GM19035 (cell line): ENCODE results near the gene ST14.
"Not testable (repeated sequence)": the region's sequence is repeated elsewhere in the genome, so short reads cannot be mapped to it uniquely, and the experiment has no call there.

Experiments
- ATAC-seq: cut with Tn5 transposase; IDR thresholded peaks from one replicate; pipeline ENCODE4 v1.9.1; 2021; ENCODE audit not compliant: unreplicated experiment

ST14 gene

GRCh38 chr11:130220311-130221035 is 60.9 kb downstream of the ST14 start:
- no peak for ATAC-seq

- no peak for ATAC-seq
Observed at GRCh38 chr11:130223291-130223971, 63.8 kb downstream of the ST14 start.

- no peak for ATAC-seq
Observed at GRCh38 chr11:130227373-130227772, 67.8 kb downstream of the ST14 start.

- not testable (repeated sequence) for ATAC-seq
Observed at GRCh38 chr11:130233486-130233885, 73.9 kb downstream of the ST14 start.

- not testable (repeated sequence) for ATAC-seq
Observed at GRCh38 chr11:130233888-130234287, 74.3 kb downstream of the ST14 start.

- no peak for ATAC-seq
Observed at GRCh38 chr11:130234315-130234714, 74.7 kb downstream of the ST14 start.

- no peak for ATAC-seq
Observed at GRCh38 chr11:130237282-130238006, 77.9 kb downstream of the ST14 start.

GRCh38 chr11:130241713-130242112 is 82.1 kb downstream of the ST14 start:
- ATAC-seq, result no peak

GRCh38 chr11:130243816-130244215 is 84.2 kb downstream of the ST14 start:
- ATAC-seq, result no peak

- ATAC-seq, result no peak
Observed at GRCh38 chr11:130244848-130245247, 85.3 kb downstream of the ST14 start.

- not testable (repeated sequence) for ATAC-seq
Observed at GRCh38 chr11:130245375-130245774, 85.8 kb downstream of the ST14 start.

- ATAC-seq, result no peak
Observed at GRCh38 chr11:130246270-130246669, 86.7 kb downstream of the ST14 start.

- ATAC-seq, result no peak
Observed at GRCh38 chr11:130246738-130247137, 87.2 kb downstream of the ST14 start.

- ATAC-seq, result no peak
Observed at GRCh38 chr11:130247319-130247718, 87.7 kb downstream of the ST14 start.

GRCh38 chr11:130249371-130249770 is 89.8 kb downstream of the ST14 start:
- no peak for ATAC-seq

- not testable (repeated sequence) for ATAC-seq
Observed at GRCh38 chr11:130249929-130250328, 90.3 kb downstream of the ST14 start.

GRCh38 chr11:130251763-130252162 is 92.2 kb downstream of the ST14 start:
- not testable (repeated sequence) for ATAC-seq
